ENCODE measurements around the gene LAMTOR2.
"Not testable (repeated sequence)": the region's sequence is repeated elsewhere in the genome, so short reads cannot be mapped to it uniquely, and the experiment has no call there.

The LAMTOR2 gene

GRCh38 chr1:156051011-156051725 is 3.4 kb upstream of the LAMTOR2 start:
- in situ Hi-C loops (cut with MboI; ENCODE audit: low sequenced_read_pairs): no loop called here

GRCh38 chr1:156052862-156053767 is 1.5 kb upstream of the LAMTOR2 start:
- in situ Hi-C loops (cut with MboI; ENCODE audit: low sequenced_read_pairs): no loop called here

GRCh38 chr1:156053768-156054499 is 648 bp upstream of the LAMTOR2 start, which contains the start of gene UBQLN4:
TSS of gene UBQLN4 (minus strand) at chr1:156053798. CDS start at chr1:156053701, 97 bp downstream.
- in situ Hi-C loops (cut with MboI; ENCODE audit: low sequenced_read_pairs): no loop called here

GRCh38 chr1:156055281-156056048 is 883 bp downstream of the LAMTOR2 start:
- in situ Hi-C loops (cut with MboI; ENCODE audit: low sequenced_read_pairs): no loop called here

GRCh38 chr1:156056326-156056849 is 1.8 kb downstream of the LAMTOR2 start:
- in situ Hi-C loops (cut with MboI; ENCODE audit: low sequenced_read_pairs): no loop called here

GRCh38 chr1:156060937-156061636 is 6.5 kb downstream of the LAMTOR2 start, which contains the start of gene RAB25:
TSS of gene RAB25 (plus strand) at chr1:156061160. CDS start at chr1:156061401, 241 bp downstream.
- in situ Hi-C loops (cut with MboI; ENCODE audit: low sequenced_read_pairs): loop anchor here (10.0 kb wide), 1 partner anchor 126 kb away; the partner anchor contains the start of gene KHDC4

GRCh38 chr1:156062189-156062588 is 7.6 kb downstream of the LAMTOR2 start:
- in situ Hi-C loops (cut with MboI; ENCODE audit: low sequenced_read_pairs): loop anchor here (10.0 kb wide), 1 partner anchor 127 kb away; the partner anchor contains the start of gene KHDC4

GRCh38 chr1:156063997-156064285 is 9.4 kb downstream of the LAMTOR2 start:
- in situ Hi-C loops (cut with MboI; ENCODE audit: low sequenced_read_pairs): loop anchor here (10.0 kb wide), 1 partner anchor 129 kb away; the partner anchor contains the start of gene KHDC4

- in situ Hi-C loops (cut with MboI; ENCODE audit: low sequenced_read_pairs): loop anchor here (10.0 kb wide), 1 partner anchor 130 kb away; the partner anchor contains the start of gene KHDC4
Measured at GRCh38 chr1:156064615-156065014, 10.0 kb downstream of the LAMTOR2 start.

GRCh38 chr1:156065212-156065611 is 10.6 kb downstream of the LAMTOR2 start:
- in situ Hi-C loops (cut with MboI; ENCODE audit: low sequenced_read_pairs): loop anchor here (10.0 kb wide), 1 partner anchor 130 kb away; the partner anchor contains the start of gene KHDC4

GRCh38 chr1:156065871-156066270 is 11.3 kb downstream of the LAMTOR2 start:
- in situ Hi-C loops (cut with MboI; ENCODE audit: low sequenced_read_pairs): loop anchor here (10.0 kb wide), 1 partner anchor 131 kb away; the partner anchor contains the start of gene KHDC4

- in situ Hi-C loops (cut with MboI; ENCODE audit: low sequenced_read_pairs): loop anchor here (10.0 kb wide), 1 partner anchor 132 kb away; the partner anchor contains the start of gene KHDC4
Measured at GRCh38 chr1:156067262-156067661, 12.7 kb downstream of the LAMTOR2 start.

GRCh38 chr1:156069490-156070455 is 15.2 kb downstream of the LAMTOR2 start:
- in situ Hi-C loops (cut with MboI; ENCODE audit: low sequenced_read_pairs): loop anchor here (10.0 kb wide), 1 partner anchor 135 kb away; the partner anchor contains the start of gene KHDC4

- in situ Hi-C loops (cut with MboI; ENCODE audit: low sequenced_read_pairs): no loop called here
Measured at GRCh38 chr1:156070548-156070947, 16.0 kb downstream of the LAMTOR2 start.

GRCh38 chr1:156071332-156071816 is 16.8 kb downstream of the LAMTOR2 start:
- in situ Hi-C loops (cut with MboI; ENCODE audit: low sequenced_read_pairs): not testable (repeated sequence)

- in situ Hi-C loops (cut with MboI; ENCODE audit: low sequenced_read_pairs): no loop called here
Measured at GRCh38 chr1:156072251-156072650, 17.7 kb downstream of the LAMTOR2 start.

- in situ Hi-C loops (cut with MboI; ENCODE audit: low sequenced_read_pairs): no loop called here
Measured at GRCh38 chr1:156073110-156073687, 18.6 kb downstream of the LAMTOR2 start.

All from HL-60/S4 treated with retinoic acid at 250 ng/mL for 4 days and 3 days (cell line).